Spinal cord (tissue), 10 donors: ENCODE measurements around the gene SUPT3H. TPM values are rescaled to one million over a fixed set of nuclear protein-coding genes. Genes with fewer than 3 reads are reported as not detected.

Source experiments
- DNase-seq, 6 donors: peaks; one replicate each; pipeline versions ENCODE4 v3.0.0 to v3.0.0-alpha.2; 2013 to 2015; ENCODE audit warnings: low spot score in 6 of 6, low read depth in 4 of 6
- H3K27ac ChIP-seq: one replicate; pipeline ENCODE4 v1.5.1; 2013; ENCODE audit warnings: low read depth, low read length, control low read depth
- H3K27me3 ChIP-seq: one replicate; pipeline ENCODE4 v1.6.1; 2013; ENCODE audit warnings: low read length; ENCODE audit not compliant: control insufficient read depth, insufficient read depth
- H3K36me3 ChIP-seq: one replicate; pipeline ENCODE4 v1.6.1; 2013; ENCODE audit warnings: low read length; ENCODE audit not compliant: control insufficient read depth, insufficient read depth
- H3K4me1 ChIP-seq: one replicate; pipeline ENCODE4 v1.6.1; 2013; ENCODE audit warnings: low read length; ENCODE audit not compliant: control insufficient read depth, insufficient read depth
- H3K4me3 ChIP-seq: one replicate; pipeline ENCODE4 v1.5.1; 2013; ENCODE audit warnings: low read depth, low read length, control low read depth
- H3K9me3 ChIP-seq: one replicate; pipeline ENCODE4 v1.6.1; 2013; ENCODE audit warnings: low read length; ENCODE audit not compliant: control insufficient read depth, insufficient read depth
- WGBS: methylation state at CpG from one replicate; pipeline ENCODE4 v1.1.5; 2013; ENCODE audit warnings: missing lambda C conversion rate; ENCODE audit not compliant: insufficient coverage; 5-methylcytosine and 5-hydroxymethylcytosine counted together
- polyA plus RNA-seq, 2 donors: library from polyadenylated mRNA; unstranded; fragments of 120-200 nt; gene quantifications; one replicate each; pipeline ENCODE4 v1.2.1, GENCODE V29; 2013; ENCODE audit not compliant: insufficient read length in 2 of 2
- small RNA-seq: library from RNA; depleted of rRNA; stranded (forward); fragments of <200 nt; gene quantifications from one replicate; pipeline ENCODE3, GENCODE V24; 2014; ENCODE audit warnings: low replicate concordance
- total RNA-seq, 2 donors: library from RNA; depleted of rRNA in 1 of 2; stranded (reverse); fragments of 120-200 nt in 1 of 2; fragments of >200 nt in 1 of 2; gene quantifications; one replicate each; pipeline versions ENCODE4 v1.2.3 to v1.2.4, GENCODE V29; 2013 to 2014
- donor health status: healthy.

SUPT3H gene
- total and polyA plus RNA-seq, 4 donors = 12.2 to 27.7 (median 18.2) TPM

DNA sequence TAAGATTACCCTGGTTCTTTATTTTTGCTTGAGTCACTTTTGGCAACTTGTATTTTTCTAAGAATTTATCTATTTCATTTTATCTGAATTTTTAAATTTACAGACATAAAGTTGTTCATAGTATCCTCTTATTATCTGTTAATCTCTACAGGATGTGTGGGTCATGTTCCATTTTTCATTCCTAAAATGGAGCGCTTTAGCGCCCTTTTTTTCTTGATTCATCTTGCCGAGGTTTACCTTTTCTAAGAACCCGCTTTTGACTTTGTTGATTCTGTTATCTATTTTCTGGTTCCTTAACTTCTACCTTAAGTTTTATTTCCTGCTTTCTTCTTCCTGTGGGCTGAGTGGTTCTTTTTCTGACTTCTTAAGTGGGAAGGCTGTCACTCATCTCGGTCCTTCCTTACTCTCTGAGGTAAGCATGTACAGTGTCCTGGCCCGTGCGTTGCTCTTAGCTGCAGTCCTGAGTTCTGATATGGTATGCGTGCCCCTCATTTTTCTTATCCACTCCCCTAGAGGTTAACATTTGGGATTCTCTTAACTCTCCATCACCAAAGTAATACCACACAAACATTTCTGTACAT, 590.4 kb downstream of the SUPT3H start:
- Histone ChIP-seq H3K27ac (no peak overlapping the region), H3K27me3 (no peaks in the 10 kb centered on the region), H3K36me3 (no peaks in the 10 kb centered on the region), H3K9me3 (peaks cover 5% of the 10 kb centered on the region), H3K4me1 (no peaks in the 10 kb centered on the region), H3K4me3 (no peak overlapping the region)
- WGBS = 94% methylated on average over 3 of the region's 8 CpGs
- DNase-seq = no peak

DNA sequence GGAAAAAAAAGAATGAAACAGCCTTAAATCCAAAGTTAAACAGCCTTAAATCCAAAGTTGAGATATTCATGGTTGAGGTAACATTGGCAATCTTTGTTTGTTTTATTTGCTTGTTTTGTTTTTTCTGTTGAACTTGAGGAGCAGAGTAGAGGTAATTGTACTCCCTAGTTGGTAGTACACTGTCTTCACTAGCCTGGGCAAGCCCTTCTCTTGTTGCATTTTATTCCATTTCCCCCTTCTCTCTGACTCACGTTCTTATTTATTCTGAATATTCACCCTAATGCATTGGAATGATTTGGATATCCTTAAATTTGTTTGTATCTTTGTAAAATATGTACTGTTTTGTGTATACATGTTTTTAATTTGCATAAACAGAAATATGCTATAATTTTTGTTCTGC, 592.6 kb downstream of the SUPT3H start:
- Histone ChIP-seq H3K36me3 (no peaks in the 10 kb centered on the region), H3K27me3 (no peaks in the 10 kb centered on the region), H3K4me3 (no peak overlapping the region), H3K4me1 (no peaks in the 10 kb centered on the region), H3K27ac (no peak overlapping the region), H3K9me3 (peaks cover 5% of the 10 kb centered on the region)
- no CpG with 5 or more reads among the region's 1 CpG for WGBS
- DNase-seq = no peak

DNA sequence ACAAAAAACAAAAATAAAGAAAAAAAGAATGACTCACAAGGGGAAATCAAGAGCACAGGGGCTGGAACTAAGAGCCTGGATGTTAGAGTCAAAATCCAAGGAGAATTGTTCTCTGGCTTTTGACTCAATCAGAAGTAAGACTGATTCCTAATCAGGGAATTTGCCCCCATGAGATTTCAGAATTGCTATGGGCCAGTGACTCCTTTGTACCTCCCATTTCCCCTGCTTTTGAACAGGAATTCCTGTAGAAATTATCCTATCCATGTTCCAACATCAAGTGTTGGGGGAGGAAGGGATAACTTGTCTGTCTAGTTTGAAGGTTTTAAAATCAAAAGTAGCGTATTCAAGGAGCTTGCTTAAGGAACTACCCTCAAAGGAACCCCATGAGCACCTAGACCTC, 593.5 kb downstream of the SUPT3H start:
- Histone ChIP-seq H3K4me3 (no peak overlapping the region), H3K4me1 (no peaks in the 10 kb centered on the region), H3K36me3 (no peaks in the 10 kb centered on the region), H3K27me3 (no peaks in the 10 kb centered on the region), H3K9me3 (peaks cover 5% of the 10 kb centered on the region), H3K27ac (no peak overlapping the region)
- DNase-seq = no peak
- WGBS = 80% methylated on average over 1 of the region's 1 CpG

DNA sequence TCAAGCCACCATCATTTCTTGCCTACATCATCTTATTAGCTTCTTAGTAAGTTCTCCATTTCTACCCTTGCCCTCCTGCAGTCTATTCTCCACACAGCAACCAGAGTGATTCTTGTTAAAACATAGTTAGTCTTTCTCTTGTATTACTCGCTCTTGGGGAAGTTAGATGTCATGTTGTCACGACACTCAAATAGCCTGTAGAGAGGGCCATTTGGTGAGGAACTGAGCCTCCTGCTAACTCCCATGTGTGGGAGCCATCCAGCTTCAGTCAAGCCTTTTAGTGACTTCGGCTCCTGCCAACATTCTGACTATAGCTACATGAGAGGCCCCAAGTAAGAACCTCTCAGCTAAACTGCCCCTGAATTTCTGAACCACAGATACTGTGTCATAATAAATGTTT, 594.8 kb downstream of the SUPT3H start:
- no peaks in the 10 kb centered on the region for H3K27me3 ChIP-seq
- no peaks in the 10 kb centered on the region for H3K4me1 ChIP-seq
- WGBS = no CpG with 5 or more reads among the region's 3 CpGs
- peaks cover 5% of the 10 kb centered on the region for H3K9me3 ChIP-seq
- H3K4me3 ChIP-seq = no peak overlapping the region
- DNase-seq = no peak
- H3K27ac ChIP-seq = no peak overlapping the region
- H3K36me3 ChIP-seq = no peaks in the 10 kb centered on the region

DNA sequence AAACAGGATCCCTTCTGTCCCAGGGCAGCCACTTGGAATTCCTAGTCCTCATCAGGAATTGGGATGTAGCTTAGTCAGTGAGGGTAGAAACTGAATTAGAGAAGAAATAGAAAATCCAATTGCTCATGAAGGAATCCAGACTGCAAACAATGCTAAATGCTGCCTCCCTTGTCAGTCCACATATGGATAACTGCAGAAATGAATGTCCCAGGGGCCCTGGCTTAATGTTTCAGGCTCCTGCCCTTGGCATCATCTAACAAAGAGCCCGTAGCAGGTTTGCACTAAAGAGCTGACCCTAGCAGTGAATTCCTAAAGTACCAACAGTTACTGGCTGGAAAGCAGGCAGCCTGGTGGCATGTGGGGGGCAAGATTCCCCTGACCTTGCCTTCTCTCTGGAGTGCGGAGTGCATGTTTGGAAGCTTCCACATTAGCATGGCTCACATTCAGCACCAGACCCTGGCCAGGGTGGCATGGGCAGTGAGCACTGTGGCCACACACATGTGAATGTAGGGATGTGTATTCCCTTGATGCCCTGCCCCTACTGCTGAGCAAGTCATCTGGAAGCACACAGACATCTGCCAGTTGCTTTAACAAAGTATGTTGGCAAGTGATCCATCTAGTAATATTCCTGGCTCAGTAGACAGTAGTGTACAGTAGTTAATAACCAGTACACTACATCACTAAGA, 595.7 kb downstream of the SUPT3H start:
- Histone ChIP-seq H3K27me3 (no peaks in the 10 kb centered on the region), H3K27ac (no peak overlapping the region), H3K4me1 (no peaks in the 10 kb centered on the region), H3K4me3 (no peak overlapping the region), H3K36me3 (no peaks in the 10 kb centered on the region), H3K9me3 (peaks cover 5% of the 10 kb centered on the region)
- 70% methylated on average over 2 of the region's 2 CpGs for WGBS
- peak in 1 of 6 donors; percentile 55 for DNase-seq

DNA sequence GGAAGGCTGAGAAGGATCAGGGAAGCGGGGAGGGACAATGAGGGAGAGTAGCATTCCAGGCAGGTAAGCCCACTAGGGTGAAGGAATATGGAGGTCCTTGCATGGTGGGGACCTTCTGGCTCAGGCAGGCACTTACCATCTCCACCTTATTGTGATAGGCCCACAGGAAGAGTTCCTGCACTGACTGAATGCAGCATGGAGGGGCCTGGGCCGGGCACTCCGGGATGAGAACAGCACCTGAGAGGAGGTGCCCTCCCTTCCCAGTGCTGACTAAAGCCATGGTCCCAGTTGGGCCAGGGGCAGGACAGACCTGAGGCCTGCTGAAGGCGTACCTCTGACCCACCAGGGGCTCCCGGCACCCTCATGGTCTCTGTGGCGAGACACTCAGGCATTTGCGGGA, 597.6 kb downstream of the SUPT3H start:
- DNase-seq = no peak
- peaks cover 5% of the 10 kb centered on the region for H3K9me3 ChIP-seq
- no peaks in the 10 kb centered on the region for H3K36me3 ChIP-seq
- H3K27ac ChIP-seq = no peak overlapping the region
- H3K4me3 ChIP-seq = no peak overlapping the region
- WGBS = 89% methylated on average over 4 of the region's 7 CpGs
- H3K27me3 ChIP-seq = no peaks in the 10 kb centered on the region
- no peaks in the 10 kb centered on the region for H3K4me1 ChIP-seq

DNA sequence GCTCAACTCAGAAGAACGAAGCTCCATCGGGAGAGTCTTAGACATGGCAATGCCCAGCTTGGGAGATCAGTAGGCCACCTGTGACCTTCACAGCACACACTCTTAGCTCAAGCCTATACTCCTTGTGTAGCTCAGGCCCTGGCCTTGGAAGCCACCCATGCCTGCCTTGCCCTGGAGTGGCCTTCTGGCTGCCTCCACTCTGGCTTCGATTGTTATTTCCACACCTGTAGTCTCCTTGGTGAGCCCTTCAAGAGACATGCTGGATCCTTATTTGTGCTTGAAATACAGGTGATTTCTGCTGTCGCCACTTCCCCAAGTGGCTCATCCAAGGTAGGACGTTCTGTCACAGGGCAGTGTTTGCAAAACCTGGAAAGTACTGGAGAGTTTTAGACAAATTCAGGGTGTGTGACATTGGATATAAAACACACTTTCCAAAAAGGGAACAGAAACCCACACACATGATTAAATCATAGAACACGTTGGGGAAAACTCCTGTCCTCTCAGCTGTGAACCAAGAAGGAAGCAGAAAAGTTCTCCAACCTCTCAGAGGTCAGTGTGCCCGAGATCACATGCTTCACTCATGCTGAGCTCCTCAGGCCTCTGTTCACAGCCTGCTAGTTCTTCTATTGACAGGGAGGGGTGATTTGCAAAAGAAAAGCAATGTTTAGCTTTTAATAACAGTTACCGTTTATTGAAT, 598.5 kb downstream of the SUPT3H start:
- H3K27ac ChIP-seq = no peak overlapping the region
- no peak overlapping the region for H3K4me3 ChIP-seq
- no peak for DNase-seq
- H3K4me1 ChIP-seq = no peaks in the 10 kb centered on the region
- WGBS = 76% methylated on average over 6 of the region's 8 CpGs
- H3K9me3 ChIP-seq = peaks cover 3% of the 10 kb centered on the region
- H3K27me3 ChIP-seq = no peaks in the 10 kb centered on the region
- no peaks in the 10 kb centered on the region for H3K36me3 ChIP-seq

Small RNA genes within 50 kb of the gene (small RNA-seq; reads per million reads assigned to genes)
- gene MIR586 = 0.06 reads per million

Other genes starting within 250 kb of the SUPT3H start
- gene RUNX2, start 49.6 kb downstream of the SUPT3H start, total RNA-seq = 1 to 10 TPM in 1 of 2 donors, under 1 TPM in 1; 0.83 to 2.8 TPM
- 1 to 10 TPM; 1.8 to 2.2 TPM for gene RUNX2, start 49.6 kb downstream of the SUPT3H start, polyA plus RNA-seq